ENCODE results near the gene LPP.

- TF ChIP-seq ZNF354B (CRISPR knock-in tag; IDR thresholded peaks at IDR 0.05) (no peak), BHLHE40 (IDR thresholded peaks at IDR 0.05; ENCODE audit: low read length) (no peak), REST (IDR thresholded peaks at IDR 0.05; ENCODE audit: borderline replicate concordance) (no peak), REST (CRISPR knock-in tag; IDR thresholded peaks at IDR 0.05; ENCODE audit: low read depth) (no peak), ZFP1 (CRISPR knock-in tag; IDR thresholded peaks at IDR 0.05) (no peak), POLR2A (conservative IDR thresholded peaks at IDR 0.05) (no peak)
These were observed 417.7 kb downstream of the LPP start for GRCh38 chr3:188571531-188572095.

All from K562 (cell line).